GM12891 (cell line): Measurements from ENCODE around the gene CABLES1.

Experiments
- POLR2AphosphoS5 ChIP-seq: IDR thresholded peaks from 2 replicates; pipeline ENCODE4 v1.6.1; 2011; ENCODE audit warnings: low read depth, low read length, control low read depth
- SPI1 ChIP-seq: IDR thresholded peaks from 2 replicates; pipeline ENCODE4 v1.6.1; 2011; ENCODE audit warnings: low read depth, low read length, control low read depth

DNA sequence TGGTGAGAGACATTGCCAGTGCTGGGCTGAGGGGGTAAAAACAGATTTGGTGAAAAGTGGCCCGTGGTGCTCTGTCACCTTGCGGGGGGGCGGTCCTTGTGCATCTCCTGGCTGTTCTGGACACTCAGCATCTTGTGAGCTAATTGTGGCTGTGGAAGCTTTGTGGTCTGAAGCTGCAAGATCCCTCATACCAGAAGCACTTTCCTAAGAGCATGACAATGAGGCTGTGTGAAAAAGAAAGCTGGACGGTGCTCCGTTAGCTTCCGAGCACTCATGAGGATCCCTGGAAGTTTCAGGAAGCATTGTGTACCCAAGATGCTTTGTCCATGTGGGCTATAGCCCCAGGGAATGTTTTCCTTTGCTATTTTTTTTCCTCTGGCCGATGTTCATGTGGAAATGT lies 74.5 kb downstream of the CABLES1 start:
- no peak for TF ChIP-seq SPI1
- no peak for TF ChIP-seq POLR2AphosphoS5
